ENCODE data around the gene AFTPH.

The AFTPH gene

GRCh38 chr2:64550042-64550441 is 25.9 kb downstream of the AFTPH start:
- no peak for TF ChIP-seq EZH2phosphoT487 (IDR thresholded peaks at IDR 0.05; ENCODE audit: borderline replicate concordance, low read length)
- TF ChIP-seq CTCF (IDR thresholded peaks at IDR 0.05; ENCODE audit: low read depth, low read length, poor library complexity, severe bottlenecking): no peak
- Histone ChIP-seq H3K4me1 (ENCODE audit: control insufficient read depth, low read length) (no peaks in the 10 kb centered on the region), H3K4me2 (ENCODE audit: low read length) (no peak overlapping the region), H3K79me2 (ENCODE audit: control insufficient read depth, low read length) (peaks cover 34% of the 10 kb centered on the region), H3K27ac (ENCODE audit: low read depth, low read length) (no peak overlapping the region), H4K20me1 (ENCODE audit: control insufficient read depth, insufficient read depth, low read depth, low read length) (no peaks in the 10 kb centered on the region), H3K36me3 (ENCODE audit: control insufficient read depth, low read length) (peaks cover 24% of the 10 kb centered on the region), H3K9me3 (ENCODE audit: control insufficient read depth, insufficient read depth, low read length) (no peaks in the 10 kb centered on the region), H3K4me3 (ENCODE audit: low read length) (no peak overlapping the region), H3K9me2 (replicated peaks; ENCODE audit: control insufficient read depth, low read length) (no peaks in the 10 kb centered on the region), H3K27me3 (ENCODE audit: control insufficient read depth, low read length) (no peaks in the 10 kb centered on the region), H3F3A (ENCODE audit: control insufficient read depth, insufficient read depth) (no peaks in the 10 kb centered on the region)

GRCh38 chr2:64551851-64552250 is 27.7 kb downstream of the AFTPH start:
- H4K20me1 ChIP-seq (ENCODE audit: control insufficient read depth, insufficient read depth, low read depth, low read length): no peaks in the 10 kb centered on the region
- no peak overlapping the region for H3K27ac ChIP-seq (ENCODE audit: low read depth, low read length)
- TF ChIP-seq CTCF (IDR thresholded peaks at IDR 0.05; ENCODE audit: low read depth, low read length, poor library complexity, severe bottlenecking) (no peak), EZH2phosphoT487 (IDR thresholded peaks at IDR 0.05; ENCODE audit: borderline replicate concordance, low read length) (no peak)
- H3K36me3 ChIP-seq (ENCODE audit: control insufficient read depth, low read length): peaks cover 28% of the 10 kb centered on the region
- no peaks in the 10 kb centered on the region for H3K9me3 ChIP-seq (ENCODE audit: control insufficient read depth, insufficient read depth, low read length)
- H3K4me2 ChIP-seq (ENCODE audit: low read length): no peak overlapping the region
- H3K9me2 ChIP-seq (replicated peaks; ENCODE audit: control insufficient read depth, low read length): no peaks in the 10 kb centered on the region
- peaks cover 29% of the 10 kb centered on the region for H3K79me2 ChIP-seq (ENCODE audit: control insufficient read depth, low read length)
- no peaks in the 10 kb centered on the region for H3F3A ChIP-seq (ENCODE audit: control insufficient read depth, insufficient read depth)
- H3K4me3 ChIP-seq (ENCODE audit: low read length): no peak overlapping the region
- no peaks in the 10 kb centered on the region for H3K27me3 ChIP-seq (ENCODE audit: control insufficient read depth, low read length)
- no peaks in the 10 kb centered on the region for H3K4me1 ChIP-seq (ENCODE audit: control insufficient read depth, low read length)

GRCh38 chr2:64554117-64554516 is 30.0 kb downstream of the AFTPH start:
- peaks cover 28% of the 10 kb centered on the region for H3K36me3 ChIP-seq (ENCODE audit: control insufficient read depth, low read length)
- no peak overlapping the region for H3K4me3 ChIP-seq (ENCODE audit: low read length)
- H4K20me1 ChIP-seq (ENCODE audit: control insufficient read depth, insufficient read depth, low read depth, low read length): no peaks in the 10 kb centered on the region; the same call in 1 of the 2 replicates
- no peaks in the 10 kb centered on the region for H3K9me2 ChIP-seq (replicated peaks; ENCODE audit: control insufficient read depth, low read length)
- H3K79me2 ChIP-seq (ENCODE audit: control insufficient read depth, low read length): peaks cover 19% of the 10 kb centered on the region
- no peaks in the 10 kb centered on the region for H3K27me3 ChIP-seq (ENCODE audit: control insufficient read depth, low read length)
- no peak overlapping the region for H3K27ac ChIP-seq (ENCODE audit: low read depth, low read length)
- H3K4me2 ChIP-seq (ENCODE audit: low read length): no peak overlapping the region
- H3K4me1 ChIP-seq (ENCODE audit: control insufficient read depth, low read length): 0 out of 2 replicates have a peak, but pooled peaks cover 4% of the 10 kb centered on the region
- TF ChIP-seq EZH2phosphoT487 (IDR thresholded peaks at IDR 0.05; ENCODE audit: borderline replicate concordance, low read length) (no peak), CTCF (IDR thresholded peaks at IDR 0.05; ENCODE audit: low read depth, low read length, poor library complexity, severe bottlenecking) (no peak)
- no peaks in the 10 kb centered on the region for H3K9me3 ChIP-seq (ENCODE audit: control insufficient read depth, insufficient read depth, low read length)
- H3F3A ChIP-seq (ENCODE audit: control insufficient read depth, insufficient read depth): no peaks in the 10 kb centered on the region; the same call in 1 of the 2 replicates
